Upper lobe of right lung (tissue), 1 donor: ENCODE results near the gene NEK2. TPM values are rescaled to one million over a fixed set of nuclear protein-coding genes. Genes with fewer than 3 reads are reported as not detected.

Source experiments
- ATAC-seq: fragments of 200-7000 bp; cut with Tn5 transposase; one replicate; pipeline ENCODE4 v1.9.1; 2020; ENCODE audit warnings: mild to moderate bottlenecking, moderate library complexity
- DNase-seq: peaks from one replicate; pipeline ENCODE4 v3.0.0-alpha.2; 2020
- H3K27ac ChIP-seq: fragments of 200-600 bp; one replicate; pipeline ENCODE4 v1.8.0; 2022
- H3K27me3 ChIP-seq: fragments of 200-600 bp; one replicate; pipeline ENCODE4 v1.8.0; 2022; ENCODE audit warnings: mild to moderate bottlenecking
- H3K36me3 ChIP-seq: fragments of 200-600 bp; one replicate; pipeline ENCODE4 v1.8.0; 2022
- H3K4me1 ChIP-seq: fragments of 200-600 bp; one replicate; pipeline ENCODE4 v1.8.0; 2022
- H3K4me3 ChIP-seq: fragments of 200-600 bp; one replicate; pipeline ENCODE4 v1.8.0; 2022; ENCODE audit warnings: mild to moderate bottlenecking
- H3K9me3 ChIP-seq: fragments of 200-600 bp; one replicate; pipeline ENCODE4 v1.8.0; 2022
- CTCF ChIP-seq: fragments of 200-600 bp; IDR thresholded peaks from one replicate; pipeline ENCODE4 v1.8.0; 2022; ENCODE audit warnings: antibody characterized with exemption
- intact Hi-C: fragments of 100-400 bp; cut with DNase I; formaldehyde crosslinking; loops from one replicate; pipeline ENCODE4 v1.11.0; 2022
- total RNA-seq: library from RNA; stranded (reverse); fragmentation: NEBNext Ultra II Directional; extraction: Animal tissue kit (Norgen Biotek cat#: 25700); gene quantifications from one replicate; pipeline ENCODE4 v1.2.1, GENCODE V29; 2021
- donor health status: DM: no; HTN: yes; CAD: no; lungs with severe emphysema.

NEK2 gene
- total RNA-seq, 1 donor from 2014 or later: 0.35 TPM

- H3K36me3 ChIP-seq: no peaks in the 10 kb centered on the region
- intact Hi-C loops: no loop called here
- H3K4me3 ChIP-seq: no peak overlapping the region
- no peaks in the 10 kb centered on the region for H3K4me1 ChIP-seq
- TF ChIP-seq CTCF: peak; percentile 71
- H3K9me3 ChIP-seq: no peaks in the 10 kb centered on the region
- DNase-seq (peak; percentile 74), ATAC-seq (peak; percentile 92)
- H3K27me3 ChIP-seq: no peaks in the 10 kb centered on the region
- no peak overlapping the region for H3K27ac ChIP-seq
Observed at GRCh38 chr1:211680752-211681327, 5.4 kb upstream of the NEK2 start.

GRCh38 chr1:211677659-211678058 is 2.2 kb upstream of the NEK2 start:
- Histone ChIP-seq H3K9me3 (no peaks in the 10 kb centered on the region), H3K27me3 (no peaks in the 10 kb centered on the region), H3K27ac (no peak overlapping the region), H3K36me3 (no peaks in the 10 kb centered on the region), H3K4me3 (no peak overlapping the region), H3K4me1 (peaks cover 5% of the 10 kb centered on the region)
- ATAC-seq: no peak
- intact Hi-C loops: no loop called here
- DNase-seq: no peak
- no peak for TF ChIP-seq CTCF

GRCh38 chr1:211676761-211677160 is 1.3 kb upstream of the NEK2 start:
- H3K4me1 ChIP-seq: peaks cover 5% of the 10 kb centered on the region
- H3K36me3 ChIP-seq: no peaks in the 10 kb centered on the region
- H3K27me3 ChIP-seq: no peaks in the 10 kb centered on the region
- DNase-seq: no peak
- H3K9me3 ChIP-seq: no peaks in the 10 kb centered on the region
- no peak overlapping the region for H3K27ac ChIP-seq
- H3K4me3 ChIP-seq: no peak overlapping the region
- intact Hi-C loops: no loop called here
- no peak for TF ChIP-seq CTCF
- ATAC-seq: no peak

GRCh38 chr1:211676106-211676583 is 724 bp upstream of the NEK2 start:
- H3K36me3 ChIP-seq: no peaks in the 10 kb centered on the region
- H3K27me3 ChIP-seq: no peaks in the 10 kb centered on the region
- DNase-seq: no peak
- no peak for TF ChIP-seq CTCF
- ATAC-seq: no peak
- H3K27ac ChIP-seq: no peak overlapping the region
- H3K4me3 ChIP-seq: peak overlapping the region; percentile 58
- no peaks in the 10 kb centered on the region for H3K9me3 ChIP-seq
- intact Hi-C loops: no loop called here
- H3K4me1 ChIP-seq: peaks cover 5% of the 10 kb centered on the region

GRCh38 chr1:211667065-211667617 is 8.3 kb downstream of the NEK2 start:
- intact Hi-C loops: no loop called here
- DNase-seq: no peak
- no peak overlapping the region for H3K4me3 ChIP-seq
- TF ChIP-seq CTCF: no peak
- H3K36me3 ChIP-seq: no peaks in the 10 kb centered on the region
- no peak for ATAC-seq
- no peaks in the 10 kb centered on the region for H3K27me3 ChIP-seq
- H3K9me3 ChIP-seq: no peaks in the 10 kb centered on the region
- no peaks in the 10 kb centered on the region for H3K4me1 ChIP-seq
- H3K27ac ChIP-seq: no peak overlapping the region
